WERI-Rb-1 (cell line): Measurements from ENCODE around the gene CTNNA1.

ENCODE experiments used
- DNase-seq: peaks from one replicate; pipeline ENCODE4 v3.0.0-alpha.2; 2020
- H3K27ac ChIP-seq: fragments of 250-450 bp; sonication (Bioruptor Pico); 2 replicates; pipeline ENCODE4 v1.5.1; 2020; ENCODE audit warnings: mild to moderate bottlenecking, moderate library complexity
- H3K27me3 ChIP-seq: fragments of 250-450 bp; sonication (Bioruptor Pico); 2 replicates; pipeline ENCODE4 v1.5.1; 2021; ENCODE audit warnings: mild to moderate bottlenecking, low read depth, moderate library complexity; ENCODE audit not compliant: insufficient read depth, severe bottlenecking
- H3K36me3 ChIP-seq: fragments of 250-450 bp; sonication (Bioruptor Pico); 2 replicates; pipeline ENCODE4 v1.5.1; 2020; ENCODE audit warnings: mild to moderate bottlenecking, moderate library complexity
- H3K4me3 ChIP-seq: 2 replicates; pipeline ENCODE4 v1.5.1; 2011; ENCODE audit warnings: low read depth, mild to moderate bottlenecking, control low read depth, low read length
- H3K9me3 ChIP-seq: fragments of 250-450 bp; sonication (Bioruptor Pico); 2 replicates; pipeline ENCODE4 v1.5.1; 2021; ENCODE audit warnings: mild to moderate bottlenecking, moderate library complexity; ENCODE audit not compliant: severe bottlenecking
- TF ChIP-seq, protein P1 (sequence below): IDR thresholded peaks from 2 replicates; pipeline ENCODE4 v1.5.1; 2011; ENCODE audit warnings: low read depth, mild to moderate bottlenecking, control low read depth, inconsistent platforms, low read length

CTNNA1 gene

GRCh38 chr5:138875946-138876345 lies 122.7 kb downstream of the CTNNA1 start:
- Histone ChIP-seq H3K36me3 (peaks cover 8% of the 10 kb centered on the region), H3K9me3 (peaks cover 3% of the 10 kb centered on the region)
- TF ChIP-seq, protein P1, sequence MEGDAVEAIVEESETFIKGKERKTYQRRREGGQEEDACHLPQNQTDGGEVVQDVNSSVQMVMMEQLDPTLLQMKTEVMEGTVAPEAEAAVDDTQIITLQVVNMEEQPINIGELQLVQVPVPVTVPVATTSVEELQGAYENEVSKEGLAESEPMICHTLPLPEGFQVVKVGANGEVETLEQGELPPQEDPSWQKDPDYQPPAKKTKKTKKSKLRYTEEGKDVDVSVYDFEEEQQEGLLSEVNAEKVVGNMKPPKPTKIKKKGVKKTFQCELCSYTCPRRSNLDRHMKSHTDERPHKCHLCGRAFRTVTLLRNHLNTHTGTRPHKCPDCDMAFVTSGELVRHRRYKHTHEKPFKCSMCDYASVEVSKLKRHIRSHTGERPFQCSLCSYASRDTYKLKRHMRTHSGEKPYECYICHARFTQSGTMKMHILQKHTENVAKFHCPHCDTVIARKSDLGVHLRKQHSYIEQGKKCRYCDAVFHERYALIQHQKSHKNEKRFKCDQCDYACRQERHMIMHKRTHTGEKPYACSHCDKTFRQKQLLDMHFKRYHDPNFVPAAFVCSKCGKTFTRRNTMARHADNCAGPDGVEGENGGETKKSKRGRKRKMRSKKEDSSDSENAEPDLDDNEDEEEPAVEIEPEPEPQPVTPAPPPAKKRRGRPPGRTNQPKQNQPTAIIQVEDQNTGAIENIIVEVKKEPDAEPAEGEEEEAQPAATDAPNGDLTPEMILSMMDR: no peak

DNA sequence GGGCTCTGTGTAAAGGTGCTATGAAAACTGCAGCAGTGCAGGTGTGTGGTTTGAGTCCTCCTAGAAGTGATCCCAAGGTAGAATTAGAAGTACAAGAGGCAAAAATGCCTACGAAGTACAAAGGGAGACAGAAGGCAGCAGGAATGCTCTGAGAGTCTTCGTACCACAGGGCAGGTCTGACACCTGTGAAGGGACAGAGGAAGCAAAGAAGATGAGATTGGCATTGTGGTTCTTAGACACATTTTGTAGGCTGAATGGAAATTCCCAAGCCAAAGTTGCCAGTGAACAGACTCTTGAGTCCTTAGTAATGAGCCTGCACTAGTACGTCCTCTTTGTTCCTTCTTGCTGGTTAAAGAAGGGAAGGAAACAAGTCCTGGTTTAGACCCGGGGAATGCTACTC lies 123.6 kb downstream of the CTNNA1 start:
- peaks cover 3% of the 10 kb centered on the region for H3K9me3 ChIP-seq
- peaks cover 8% of the 10 kb centered on the region for H3K36me3 ChIP-seq
- no peak overlapping the region for H3K27ac ChIP-seq
- H3K4me3 ChIP-seq: no peak overlapping the region
- no peak for DNase-seq
- no peaks in the 10 kb centered on the region for H3K27me3 ChIP-seq
- TF ChIP-seq, protein P1: no peak

More at GRCh38 chr5:138875946-138876345, 122.7 kb downstream of the CTNNA1 start:
- Histone ChIP-seq H3K4me3 (no peak overlapping the region; the same call in 1 of the 2 replicates), H3K27ac (peak overlapping the region; percentile 86), H3K27me3 (no peaks in the 10 kb centered on the region)
- no peak for DNase-seq

DNA sequence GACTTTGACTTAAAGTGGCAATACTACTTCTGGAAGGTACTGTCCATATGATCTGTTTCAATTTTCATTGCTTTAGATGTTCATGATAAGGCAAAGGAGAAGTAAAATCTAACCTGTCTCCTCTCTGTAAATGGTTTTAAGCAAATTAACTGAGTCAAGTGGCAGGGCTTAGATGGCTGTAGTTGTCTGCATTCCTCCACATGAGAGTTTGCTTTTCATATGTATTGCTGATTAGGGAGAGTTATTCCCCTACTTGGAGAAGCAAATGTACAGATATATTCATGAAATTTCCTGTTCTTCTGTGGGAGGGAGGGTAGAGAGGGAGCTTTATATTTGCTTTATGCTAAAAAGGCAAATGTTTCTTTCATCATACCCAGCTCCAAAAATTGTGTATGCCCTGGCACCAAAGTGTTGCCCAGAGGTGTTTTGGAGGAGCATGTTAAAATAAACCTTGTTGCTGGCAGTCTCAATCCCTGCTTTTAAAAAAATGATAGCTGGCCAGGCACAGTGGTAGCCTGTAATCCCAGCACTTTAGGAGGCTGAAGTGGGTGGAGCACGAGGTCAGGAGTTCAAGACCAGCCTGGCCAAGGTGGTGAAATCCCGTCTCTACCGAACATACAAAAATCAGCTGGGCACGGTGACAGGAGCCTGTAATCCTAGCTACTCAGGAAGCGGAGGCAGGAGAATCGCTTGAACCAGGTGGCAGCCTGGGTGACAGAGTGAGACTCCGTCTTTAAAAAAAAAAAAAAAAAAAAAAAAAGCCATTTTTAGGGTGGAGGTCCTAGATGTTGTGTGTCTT lies 125.4 kb downstream of the CTNNA1 start:
- Histone ChIP-seq H3K27ac (no peak overlapping the region), H3K9me3 (peaks cover 3% of the 10 kb centered on the region), H3K4me3 (no peak overlapping the region), H3K36me3 (no peaks in the 10 kb centered on the region; the same call in 1 of the 2 replicates), H3K27me3 (no peaks in the 10 kb centered on the region)
- no peak for DNase-seq
- TF ChIP-seq, protein P1: no peak

GRCh38 chr5:138883211-138883610 lies 130.0 kb downstream of the CTNNA1 start:
- Histone ChIP-seq H3K4me3 (no peak overlapping the region), H3K27ac (no peak overlapping the region)
- TF ChIP-seq, protein P1: no peak

GRCh38 chr5:138884094-138884493 lies 130.9 kb downstream of the CTNNA1 start:
- H3K27me3 ChIP-seq: no peaks in the 10 kb centered on the region
- TF ChIP-seq, protein P1: no peak
- H3K4me3 ChIP-seq: no peak overlapping the region
- peaks cover 22% of the 10 kb centered on the region for H3K36me3 ChIP-seq
- H3K27ac ChIP-seq: no peak overlapping the region
- H3K9me3 ChIP-seq: no peaks in the 10 kb centered on the region
- no peak for DNase-seq

More at GRCh38 chr5:138883211-138883610, 130.0 kb downstream of the CTNNA1 start:
- Histone ChIP-seq H3K27me3 (no peaks in the 10 kb centered on the region), H3K36me3 (peaks cover 14% of the 10 kb centered on the region), H3K9me3 (no peaks in the 10 kb centered on the region)
- no peak for DNase-seq
